COLO668 (cell line): ENCODE measurements around the gene HCN3.
"Not testable (repeated sequence)": the region's sequence is repeated elsewhere in the genome, so short reads cannot be mapped to it uniquely, and the experiment has no call there.

Source experiments
- DNase-seq: peaks from one replicate; lab custom pipeline; 2025; ENCODE audit not compliant: unreplicated experiment; lab: John Stamatoyannopoulos, UW

HCN3 gene

DNA sequence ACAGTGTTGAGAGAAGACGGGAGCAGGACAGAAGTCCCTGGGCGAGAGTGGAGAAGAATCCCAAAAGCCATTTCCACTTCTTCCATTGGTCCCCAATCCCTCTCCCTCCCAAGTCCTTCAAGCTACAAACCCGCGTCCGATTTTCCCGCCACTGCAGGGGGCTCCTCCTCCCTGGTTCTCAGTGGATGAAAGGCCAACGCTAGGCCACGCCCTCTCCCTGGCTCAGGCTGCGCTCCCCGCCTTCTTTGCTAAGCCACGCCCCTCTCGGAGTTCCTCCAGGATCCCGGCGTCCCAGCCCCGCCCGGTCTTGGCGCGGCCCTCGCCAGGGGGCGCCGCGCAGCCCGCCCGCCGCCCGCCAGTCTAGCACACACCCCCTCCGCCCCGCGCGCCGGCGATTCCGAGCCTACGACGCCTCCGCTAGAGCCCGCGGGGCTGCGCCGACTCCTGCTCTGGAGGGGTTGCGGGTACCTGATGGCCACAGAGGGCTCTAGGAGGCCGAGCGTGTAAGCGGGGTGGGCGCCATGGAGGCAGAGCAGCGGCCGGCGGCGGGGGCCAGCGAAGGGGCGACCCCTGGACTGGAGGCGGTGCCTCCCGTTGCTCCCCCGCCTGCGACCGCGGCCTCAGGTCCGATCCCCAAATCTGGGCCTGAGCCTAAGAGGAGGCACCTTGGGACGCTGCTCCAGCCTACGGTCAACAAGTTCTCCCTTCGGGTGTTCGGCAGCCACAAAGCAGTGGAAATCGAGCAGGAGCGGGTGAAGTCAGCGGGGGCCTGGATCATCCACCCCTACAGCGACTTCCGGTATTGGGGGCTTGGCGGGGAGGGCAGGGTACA is at the start of gene HCN3:
HCN3 (plus strand) TSS at position 394 of the 832 bp plus-strand sequence; CDS start at position 522, 128 bp downstream.
- peak; percentile 99 for DNase-seq

DNA sequence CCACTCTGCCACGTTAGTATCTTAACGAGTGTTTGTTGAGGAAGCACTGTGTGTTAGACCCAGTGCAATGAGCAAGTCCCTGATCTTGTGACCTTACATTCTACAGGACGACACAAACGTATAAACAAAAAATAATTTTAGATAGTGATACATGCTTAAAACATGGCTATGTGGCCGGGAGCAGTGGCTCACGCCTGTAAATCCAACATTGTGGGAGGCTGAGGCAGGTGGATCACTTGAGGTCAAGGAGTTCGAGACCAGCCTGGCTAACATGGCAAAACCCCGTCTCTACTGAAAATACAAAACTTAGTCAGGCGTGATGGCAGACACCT is 49.2 kb upstream of the HCN3 start:
- DNase-seq: no peak

DNA sequence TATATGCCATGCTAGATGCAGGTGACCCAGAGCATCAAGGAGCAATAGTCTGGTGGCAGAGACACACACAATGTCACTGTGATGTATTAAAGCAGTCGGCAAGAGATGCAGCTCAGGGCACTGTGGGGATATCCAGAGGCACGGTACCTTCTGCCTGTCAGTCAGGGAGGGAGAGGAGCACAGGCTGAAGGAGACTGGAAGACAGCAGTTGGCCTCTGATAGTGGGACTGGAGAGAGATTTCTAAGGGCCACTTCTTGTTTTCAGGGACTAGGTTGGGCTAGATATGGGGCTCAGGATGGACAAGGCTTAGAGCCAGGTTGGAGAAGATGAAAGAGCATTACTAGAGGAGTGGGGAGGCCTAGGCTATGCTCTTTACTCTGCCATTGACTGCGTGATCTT is 46.0 kb upstream of the HCN3 start:
- DNase-seq: not testable (repeated sequence)

DNA sequence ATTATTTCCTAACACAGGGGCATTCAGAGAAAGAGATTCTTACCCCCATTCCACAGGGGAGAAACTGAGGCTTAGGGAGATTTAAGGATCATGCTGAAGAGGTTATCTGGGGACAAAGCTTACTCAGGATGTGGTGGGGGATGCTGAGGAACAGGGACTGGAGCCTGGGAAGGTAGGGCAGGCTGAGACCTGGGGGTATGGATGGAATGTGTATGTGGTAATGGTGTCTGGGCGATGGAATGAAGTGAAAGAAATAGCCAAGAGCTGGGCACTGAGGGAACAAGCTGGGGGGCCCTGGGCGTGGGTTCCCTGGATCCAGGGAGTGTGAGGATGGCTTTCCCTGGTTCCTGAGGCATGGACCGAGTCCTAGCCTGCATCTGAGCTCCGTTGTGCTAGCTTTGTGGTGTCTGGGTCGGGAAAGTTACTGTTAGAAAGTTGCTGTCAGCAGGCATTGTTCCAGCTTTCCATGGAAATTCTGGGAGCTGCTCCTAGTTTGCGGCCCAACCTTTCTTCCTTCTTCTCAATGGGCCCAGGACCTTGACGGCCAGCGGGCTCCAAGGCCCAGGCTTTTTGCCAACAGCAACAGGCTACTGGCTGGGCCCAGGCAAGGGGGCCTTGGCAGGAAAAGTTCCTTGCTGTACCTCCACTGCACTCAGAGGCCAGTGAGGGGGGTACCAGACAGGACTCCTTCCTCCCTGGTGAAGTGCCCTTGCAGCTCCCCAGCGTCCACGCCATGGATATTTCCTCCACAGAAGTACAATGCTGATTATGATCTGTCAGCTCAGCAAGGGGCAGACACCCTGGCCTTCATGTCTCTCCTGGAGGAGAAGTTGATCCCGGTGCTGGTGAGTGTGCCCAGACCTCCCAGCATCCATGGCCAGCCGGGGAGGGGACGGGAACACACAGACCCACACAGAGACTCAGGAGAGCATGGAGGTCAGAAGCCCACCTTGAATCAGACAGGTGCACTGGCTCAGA is 45.0 kb upstream of the HCN3 start:
- not testable (repeated sequence) for DNase-seq

DNA sequence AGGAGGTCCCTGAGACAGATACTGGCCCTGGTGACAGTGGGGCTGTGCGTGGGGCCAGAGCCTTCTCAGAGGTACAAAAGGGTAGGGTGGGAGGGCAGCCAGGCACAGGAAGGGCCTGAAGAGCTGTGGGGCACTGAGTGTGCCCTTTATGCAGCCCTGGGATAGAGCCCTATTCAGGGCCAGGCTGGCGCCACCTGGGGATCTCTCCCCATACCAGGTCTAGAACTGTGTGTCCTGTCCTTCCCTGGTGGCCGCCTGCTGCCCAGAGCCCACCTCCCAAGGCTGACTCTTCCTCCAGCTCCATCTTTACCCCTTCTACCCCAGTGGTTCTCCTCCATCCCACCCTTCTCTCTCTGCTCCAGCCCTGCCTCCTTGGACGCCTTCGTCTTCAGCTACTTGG is 43.8 kb upstream of the HCN3 start:
- DNase-seq: not testable (repeated sequence)

DNA sequence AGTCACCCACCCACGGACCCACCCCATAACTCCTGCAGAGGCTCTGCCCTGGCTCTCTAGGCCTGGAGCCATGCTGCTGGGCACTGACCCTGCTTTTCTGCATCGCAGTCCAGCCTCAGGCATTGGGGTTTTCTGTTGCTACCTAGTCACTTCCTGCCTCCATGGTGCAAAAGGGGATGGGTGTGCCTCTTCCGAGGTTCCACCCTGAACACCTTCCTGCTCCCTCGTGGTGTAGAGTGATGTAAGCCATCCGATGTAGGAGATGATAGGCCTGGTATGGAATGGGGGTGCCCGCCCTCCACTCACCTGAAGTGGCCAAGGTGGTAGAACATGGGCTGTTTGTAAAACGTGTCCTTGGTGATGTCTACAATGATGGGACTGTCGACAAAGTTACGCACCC is 41.9 kb upstream of the HCN3 start:
- not testable (repeated sequence) for DNase-seq

DNA sequence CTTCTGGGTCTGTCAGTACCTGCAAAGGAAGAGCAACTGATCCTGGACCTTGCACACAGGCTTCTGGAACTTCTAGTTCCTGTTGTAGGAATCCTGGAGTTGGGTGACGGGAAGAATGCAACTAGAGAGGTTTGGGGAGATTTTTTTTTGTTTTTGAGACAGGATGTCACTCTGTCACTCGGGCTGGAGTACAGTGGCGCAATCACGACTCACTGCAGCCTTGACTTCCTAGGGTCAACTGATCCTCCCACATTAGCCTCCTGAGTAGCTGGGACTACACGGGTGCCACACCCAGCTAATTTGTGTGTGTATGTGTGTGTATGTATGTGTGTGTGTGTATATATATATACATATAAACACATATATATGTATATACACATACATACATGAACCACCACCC is 40.8 kb upstream of the HCN3 start:
- no peak for DNase-seq

DNA sequence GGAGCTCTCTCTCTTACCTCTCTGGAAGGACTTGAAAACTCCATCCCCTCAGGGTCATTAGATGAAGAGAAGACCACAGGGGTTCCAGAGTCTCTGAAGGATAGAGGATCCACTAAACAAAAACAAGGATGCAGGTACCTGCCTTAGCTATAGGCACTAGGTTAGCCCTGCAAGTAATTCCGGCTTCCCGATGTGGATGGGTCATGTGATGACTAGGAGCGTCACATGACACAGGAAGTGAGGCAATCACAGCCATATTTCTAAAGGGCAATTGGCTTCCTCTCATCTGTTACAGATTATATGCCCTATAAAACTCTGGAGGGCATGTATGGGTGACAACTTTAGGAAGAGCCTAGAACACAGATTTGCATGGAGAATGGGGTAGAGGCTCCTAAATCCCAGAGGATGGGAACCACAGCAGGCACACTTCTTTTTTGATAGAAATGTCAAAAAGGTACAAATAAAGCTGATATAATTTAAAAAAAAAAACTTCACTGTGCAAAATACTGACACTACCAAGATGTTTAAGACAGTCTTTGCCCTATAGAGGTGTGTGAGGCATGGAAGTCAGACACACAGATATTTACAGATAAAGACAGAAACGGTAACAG is 36.1 kb upstream of the HCN3 start:
- DNase-seq: peak; percentile 72

DNA sequence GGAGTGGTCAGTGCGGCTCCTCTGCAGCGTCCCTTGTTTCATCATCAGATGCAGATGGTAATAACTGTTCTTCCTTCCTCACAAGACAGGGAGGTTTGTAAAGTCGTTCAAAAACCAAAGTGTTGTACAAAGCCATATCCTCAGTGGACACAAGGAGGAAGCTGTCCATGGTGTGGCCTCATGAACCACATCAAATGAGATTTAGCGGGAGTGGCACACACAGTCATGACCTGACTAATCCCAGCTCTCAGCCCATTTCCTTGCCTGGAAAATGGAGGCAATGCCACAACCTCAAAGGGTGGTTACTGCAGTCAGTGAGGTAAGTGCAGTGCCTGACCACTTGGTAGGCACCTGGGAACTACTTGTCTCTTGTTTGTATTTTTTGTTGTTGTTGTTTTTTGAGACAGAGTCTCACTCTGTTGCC is 35.4 kb upstream of the HCN3 start:
- DNase-seq: no peak

DNA sequence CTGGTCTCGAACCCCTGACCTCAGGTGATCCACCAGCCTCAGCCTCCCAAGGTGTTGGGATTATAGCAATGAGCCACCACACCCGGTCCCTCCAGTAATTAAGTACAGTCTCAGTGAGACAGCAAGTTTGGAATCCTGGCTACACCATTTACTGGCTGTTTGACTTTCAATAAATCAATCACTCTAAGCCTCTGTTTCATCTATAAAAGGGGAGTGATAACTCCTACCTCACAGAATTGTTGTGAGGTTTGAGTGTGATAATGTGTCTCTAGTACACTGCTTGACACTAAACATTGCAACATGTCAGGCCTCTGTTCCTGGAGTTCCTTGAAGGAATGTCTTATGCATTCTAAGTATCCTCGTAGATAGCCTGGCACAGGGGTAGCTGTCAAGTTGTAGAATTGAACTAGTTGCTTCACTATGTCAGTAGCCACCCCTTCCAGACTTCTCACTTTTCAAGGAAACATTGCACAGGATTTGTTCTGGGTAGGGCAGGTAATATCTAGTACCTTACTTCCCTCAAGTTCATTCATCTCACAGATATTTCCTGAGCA is 34.4 kb upstream of the HCN3 start:
- no peak for DNase-seq

DNA sequence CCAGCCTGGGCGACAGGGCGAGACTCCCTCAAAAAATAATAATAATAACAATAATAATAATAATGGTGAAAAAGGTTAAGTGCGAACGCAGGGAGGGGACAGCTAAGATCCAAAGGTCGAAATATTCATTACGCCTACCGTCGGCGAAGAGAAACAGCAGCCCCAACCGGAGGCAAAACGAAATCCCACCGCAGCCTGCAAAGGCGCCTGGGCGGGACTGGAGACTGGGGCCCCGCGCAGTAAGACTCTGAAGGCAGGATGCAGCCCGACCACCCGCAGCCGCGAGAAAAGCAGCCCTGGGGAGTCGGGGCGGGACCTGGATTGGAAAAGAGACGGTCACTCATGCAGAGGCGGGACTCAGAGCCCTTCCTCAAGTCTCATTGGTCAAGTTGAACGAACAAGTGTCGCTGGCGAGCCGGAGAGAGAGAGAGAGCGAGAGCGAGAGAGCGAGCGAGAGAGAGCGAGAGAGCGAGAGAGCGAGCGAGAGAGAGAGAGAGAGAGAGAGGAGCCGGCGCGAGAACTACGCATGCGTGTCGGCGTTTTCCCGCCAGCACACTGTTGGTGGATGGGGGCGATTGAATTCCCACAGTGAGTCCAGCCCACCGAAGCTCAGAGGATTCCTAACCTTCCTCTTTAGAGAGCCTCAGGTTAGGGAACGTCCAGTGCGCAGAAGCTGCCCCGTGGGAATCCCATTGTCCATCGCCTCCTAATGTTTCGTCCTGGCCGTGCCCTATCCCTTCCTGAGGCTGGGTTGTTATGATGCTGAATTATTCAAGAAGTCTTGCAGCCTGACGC is 32.7 kb upstream of the HCN3 start:
- DNase-seq: peak; percentile 99

DNA sequence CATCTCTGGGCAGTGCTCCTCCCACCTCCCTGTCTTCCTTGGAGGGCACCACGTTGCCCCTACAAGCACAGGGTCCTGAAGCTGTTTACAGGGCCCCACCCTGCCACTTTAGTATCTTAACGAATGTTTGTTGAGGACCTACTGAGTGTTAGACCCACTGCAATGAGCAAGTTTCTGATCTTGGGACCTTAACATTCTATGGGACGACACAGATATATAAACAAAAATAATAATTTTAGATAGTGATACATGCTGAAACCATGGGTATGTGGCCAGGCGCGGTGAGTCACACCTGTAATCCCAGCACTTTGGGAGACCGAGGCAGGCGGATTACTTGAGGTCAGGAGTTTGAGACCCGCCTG is 32.1 kb upstream of the HCN3 start:
- no peak for DNase-seq

DNA sequence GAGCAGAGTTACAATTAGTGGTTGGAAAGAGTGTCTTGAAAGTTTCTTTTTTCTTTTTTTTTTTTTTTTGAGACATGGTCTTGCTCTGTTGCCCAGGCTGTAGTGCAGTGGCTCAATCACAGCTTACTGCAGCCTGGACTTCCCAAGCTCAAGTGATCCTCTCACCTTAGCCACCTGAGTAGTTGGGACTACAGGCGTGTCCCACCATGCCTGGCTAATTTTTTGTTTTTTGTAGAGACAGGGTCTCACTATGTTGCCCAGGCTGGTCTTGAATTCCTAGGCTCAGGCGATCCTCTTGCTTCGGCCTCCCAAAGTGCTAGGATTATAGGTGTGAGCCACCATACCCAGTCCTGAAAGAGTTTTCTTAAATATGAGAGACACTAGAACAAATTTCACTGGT is 30.5 kb upstream of the HCN3 start:
- not testable (repeated sequence) for DNase-seq

DNA sequence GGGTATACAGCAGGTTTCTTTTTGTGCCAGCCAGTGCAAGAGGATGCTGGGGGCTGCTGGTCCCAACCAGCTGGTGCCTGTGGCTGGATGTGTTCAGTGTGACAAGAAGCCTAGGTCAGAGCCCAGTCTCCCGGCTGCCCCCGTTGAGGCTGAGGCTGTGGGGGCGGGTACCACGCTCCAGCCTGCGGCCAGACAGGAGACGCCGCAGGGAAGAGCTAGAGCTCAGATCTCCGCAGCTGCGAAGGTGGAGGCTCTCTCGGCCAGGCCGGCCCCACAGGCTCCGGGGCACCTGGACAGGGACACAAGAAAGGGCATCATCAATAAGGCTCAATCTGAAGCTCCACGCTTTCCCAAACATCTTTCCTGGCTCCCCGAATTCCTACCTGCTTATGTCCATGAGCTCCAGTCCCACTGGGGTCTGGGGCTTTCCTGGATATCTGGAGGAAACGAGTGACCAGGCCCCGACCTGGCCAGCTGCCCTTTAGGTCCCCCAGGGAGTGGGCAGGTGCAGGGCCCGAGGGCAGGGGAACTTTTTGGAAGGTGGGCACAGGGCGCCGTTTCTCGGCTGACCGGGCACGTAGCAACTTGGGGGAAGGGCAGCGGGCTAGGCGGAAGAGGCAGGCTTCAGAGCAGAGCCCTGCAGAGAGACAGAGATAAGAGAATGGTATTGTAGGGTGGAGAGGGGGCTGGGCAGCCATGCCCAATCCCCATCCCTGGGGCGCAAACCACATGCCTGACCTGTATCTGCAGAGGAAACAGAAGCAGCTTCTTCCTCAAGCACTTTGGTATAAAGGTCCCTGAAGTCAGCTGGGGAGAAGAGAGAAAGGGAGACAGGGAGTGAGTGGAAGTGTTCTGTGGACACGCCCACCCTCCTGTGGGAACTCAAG is 29.4 kb upstream of the HCN3 start:
- no peak for DNase-seq

DNA sequence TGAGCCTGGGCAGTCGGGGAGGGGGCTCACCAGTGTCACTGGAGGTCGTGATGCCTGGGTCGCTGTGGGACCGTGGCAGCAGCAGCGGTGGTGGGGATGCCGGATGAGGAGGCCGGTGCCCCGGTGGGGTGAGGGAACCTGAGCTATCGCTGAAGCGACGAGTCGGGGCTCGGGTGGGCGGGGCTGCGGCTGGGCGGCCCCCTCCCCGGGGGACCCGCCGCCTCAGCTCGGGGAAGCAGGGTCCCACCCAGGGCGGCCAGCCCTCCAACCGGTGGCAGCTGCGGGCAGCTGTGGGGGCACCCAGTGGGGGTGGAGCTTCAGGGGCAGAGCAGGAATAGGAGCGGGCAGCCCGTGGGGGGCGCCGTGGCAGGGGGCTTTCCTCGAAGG is 27.0 kb upstream of the HCN3 start:
- no peak for DNase-seq

DNA sequence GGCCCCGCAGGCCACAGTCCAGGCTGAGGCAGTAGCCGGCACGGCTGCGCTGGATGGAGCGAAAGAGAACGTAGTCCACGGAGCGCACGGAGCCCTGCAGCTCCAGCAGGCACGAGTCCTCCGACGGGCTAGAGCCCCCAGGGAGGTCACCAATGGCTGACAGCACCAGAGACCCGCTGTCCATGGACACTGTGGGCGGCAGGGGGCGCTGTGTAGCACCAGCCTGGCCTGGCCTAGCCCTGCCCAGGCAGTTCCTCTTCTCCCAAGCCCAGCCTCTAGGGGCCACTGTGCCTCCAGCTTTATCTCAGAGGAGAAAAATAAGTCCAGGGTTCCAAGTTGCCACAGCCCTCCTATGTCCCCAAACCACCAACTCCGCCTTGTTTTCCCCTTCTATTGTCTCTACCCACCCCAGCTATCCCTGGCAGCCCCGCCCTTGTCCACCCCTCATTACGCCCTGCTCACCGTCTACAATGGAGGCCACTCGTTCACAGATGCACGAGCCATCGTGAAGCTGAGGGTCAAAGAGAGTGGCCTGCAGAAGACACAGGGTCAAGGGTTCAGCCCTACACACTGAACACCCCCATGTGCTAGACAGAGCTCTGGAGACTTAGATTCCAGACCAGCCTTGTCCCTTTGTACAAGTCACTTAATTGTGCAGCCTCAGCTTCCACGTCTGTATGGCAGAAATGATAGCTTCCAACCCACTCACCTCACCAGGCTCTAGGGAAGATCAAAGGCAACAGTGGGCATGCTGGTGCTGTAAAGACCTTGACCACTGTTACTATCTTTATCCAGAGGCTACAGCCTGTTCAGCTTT is 26.4 kb upstream of the HCN3 start:
- DNase-seq: peak; percentile 96

DNA sequence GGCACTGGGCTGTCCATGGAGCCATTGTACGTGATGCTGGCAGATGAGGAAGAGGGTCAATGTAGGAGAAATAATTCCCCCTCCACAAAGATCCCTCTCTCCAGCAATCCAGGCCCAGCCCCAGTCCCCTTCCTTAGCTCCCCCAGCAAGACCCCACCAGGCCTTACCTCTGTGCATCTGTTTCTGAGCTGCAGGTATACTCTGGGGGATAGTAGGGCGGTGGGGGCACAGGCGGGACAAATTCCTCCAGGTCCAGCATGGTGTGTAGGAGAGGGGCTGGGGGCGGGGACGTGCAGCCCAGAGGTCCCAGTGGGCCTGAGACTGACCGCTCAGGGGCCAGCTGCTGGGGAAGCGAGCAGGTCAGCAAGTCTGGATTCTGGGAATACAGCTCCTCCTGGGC is 25.7 kb upstream of the HCN3 start:
- DNase-seq: no peak

DNA sequence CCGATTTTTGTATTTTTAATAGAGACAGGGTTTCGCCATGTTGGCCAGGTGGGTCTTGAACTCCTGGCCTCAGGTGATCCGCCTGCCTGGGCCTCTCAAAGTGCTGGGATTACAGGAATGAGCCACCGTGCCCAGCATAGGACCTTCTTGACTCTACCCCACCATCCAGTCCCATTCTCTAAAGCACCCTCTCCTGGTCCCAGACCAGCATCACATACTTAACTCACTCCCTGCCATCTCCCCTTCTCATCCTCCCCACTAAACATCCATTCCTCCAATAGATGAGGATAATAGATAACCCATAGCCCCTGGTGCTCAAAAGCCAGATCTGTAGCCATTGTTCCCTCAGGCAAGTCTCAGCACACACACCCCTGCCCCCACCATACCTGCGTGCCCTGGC is 24.1 kb upstream of the HCN3 start:
- no peak for DNase-seq

DNA sequence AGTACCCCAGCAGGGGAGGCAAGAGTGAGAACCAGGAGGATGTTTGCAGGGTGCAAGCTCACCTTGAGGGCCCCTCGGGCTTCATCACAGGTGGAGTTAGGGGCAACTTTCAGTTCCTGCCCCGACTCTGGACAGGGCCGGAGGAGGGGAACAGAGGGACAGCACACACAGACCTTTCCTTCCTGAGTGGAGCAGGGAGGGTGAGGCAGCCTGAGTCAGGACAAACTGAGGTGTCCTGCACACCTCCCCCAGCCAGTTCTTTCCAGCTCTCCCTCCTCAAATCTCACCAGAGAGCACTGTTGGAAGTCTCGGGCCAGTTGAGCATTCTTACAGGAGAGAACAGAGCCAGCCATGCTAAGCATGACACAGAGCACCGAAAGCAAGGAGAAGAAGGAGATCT is 23.5 kb upstream of the HCN3 start:
- DNase-seq: no peak
